B cell (primary cell): Measurements from ENCODE around the gene OPN4. TPM values are rescaled to one million over a fixed set of nuclear protein-coding genes. Genes with fewer than 3 reads are reported as not detected.

Experiments used
- ATAC-seq: fragments of 200-7000 bp; cut with Tn5 transposase; one replicate; pipeline ENCODE4 v1.10.0; 2021; ENCODE audit warnings: low read depth, mild to moderate bottlenecking, moderate number of reproducible peaks, moderate library complexity
- CTCF ChIA-PET: fragments of 350-600 bp; sonication (Branson Sonifier 250); formaldehyde crosslinking; loops from one replicate; lab custom pipeline; 2021; ENCODE audit warnings: antibody characterized with exemption, inconsistent platforms; lab: Charles Lee
- POLR2A ChIA-PET: fragments of 350-600 bp; sonication (Branson Sonifier 250); formaldehyde crosslinking; loops from one replicate; lab custom pipeline; 2021; ENCODE audit warnings: antibody characterized with exemption; lab: Charles Lee
- DNase-seq: peaks from one replicate; pipeline ENCODE4 v3.0.0; 2013
- H2AFZ ChIP-seq: 2 replicates; pipeline ENCODE4 v1.6.1; 2012; ENCODE audit warnings: mild to moderate bottlenecking, low read depth, low read length; ENCODE audit not compliant: insufficient read depth, poor library complexity, severe bottlenecking
- H3K27ac ChIP-seq, 2 donors: 1 replicate in 1 of 2; 2 replicates in 1 of 2; pipeline ENCODE4 v1.5.1; 2012 to 2013; ENCODE audit warnings: low read length in 2 of 2, mild to moderate bottlenecking in 2 of 2, moderate library complexity in 1 of 2
- H3K27me3 ChIP-seq, 4 experiments: fragments of 200-600 bp in 1 of 4; sonication (generic) in 1 of 4; replicated peaks in 1 of 4; 1 replicate in 2 of 4; 2 replicates in 2 of 4; pipeline versions ENCODE4 v1.6.1 to v1.7.0; 2013 to 2016; ENCODE audit warnings: low read length in 3 of 4, mild to moderate bottlenecking in 2 of 4, mixed read lengths in 1 of 4, moderate library complexity in 1 of 4; ENCODE audit not compliant: insufficient read depth in 4 of 4, control insufficient read depth in 3 of 4; ENCODE audit errors: control extremely low read depth in 1 of 4
- H3K36me3 ChIP-seq, 2 experiments: replicated peaks in 1 of 2; 1 replicate in 1 of 2; 2 replicates in 1 of 2; pipeline versions ENCODE4 v1.6.1 to v1.7.1; 2013; ENCODE audit warnings: low read length in 1 of 2; ENCODE audit not compliant: insufficient read depth in 2 of 2, control insufficient read depth in 1 of 2; ENCODE audit errors: control extremely low read depth in 1 of 2, extremely low read depth in 1 of 2
- H3K4me1 ChIP-seq, 2 donors: fragments of 200-600 bp in 1 of 2; sonication (generic) in 1 of 2; 1 replicate in 1 of 2; 2 replicates in 1 of 2; pipeline versions ENCODE4 v1.5.1 to v1.6.1; 2013 to 2017; ENCODE audit warnings: low read length in 2 of 2; ENCODE audit not compliant: control insufficient read depth in 2 of 2, insufficient read depth in 2 of 2
- H3K4me2 ChIP-seq: replicated peaks from 2 replicates; pipeline ENCODE3; 2012; ENCODE audit warnings: mild to moderate bottlenecking, low read depth, low read length; ENCODE audit not compliant: poor library complexity, severe bottlenecking
- H3K4me3 ChIP-seq, 5 experiments: fragments of 200-600 bp in 1 of 5; sonication (generic) in 1 of 5; 1 replicate in 3 of 5; 2 replicates in 2 of 5; pipeline versions ENCODE4 v1.5.1 to v1.7.0; 2011 to 2016; ENCODE audit warnings: low read length in 4 of 5, mild to moderate bottlenecking in 4 of 5, low read depth in 2 of 5, control low read depth in 1 of 5, moderate library complexity in 1 of 5; ENCODE audit not compliant: insufficient read depth in 1 of 5; ENCODE audit errors: control extremely low read depth in 1 of 5, extremely low read depth in 1 of 5
- H3K79me2 ChIP-seq: fragments of 200-600 bp; sonication (generic); one replicate; pipeline ENCODE4 v1.6.0; 2016; ENCODE audit warnings: low read length; ENCODE audit not compliant: control insufficient read depth, insufficient read depth
- H3K9ac ChIP-seq: fragments of 200-600 bp; sonication (generic); 2 replicates; pipeline ENCODE4 v1.6.1; 2017; ENCODE audit warnings: mild to moderate bottlenecking, low read length, moderate library complexity
- H3K9me3 ChIP-seq, 3 donors: one replicate each; pipeline versions ENCODE4 v1.6.1 to v1.7.1; 2013; ENCODE audit warnings: low read length in 2 of 3; ENCODE audit not compliant: control insufficient read depth in 2 of 3, insufficient read depth in 1 of 3; ENCODE audit errors: control extremely low read depth in 1 of 3
- H4K20me1 ChIP-seq: 2 replicates; pipeline ENCODE4 v1.6.0; 2012; ENCODE audit warnings: mild to moderate bottlenecking, low read length; ENCODE audit not compliant: insufficient read depth, control insufficient read depth, poor library complexity, severe bottlenecking
- H3K27ac Mint-ChIP-seq: one replicate; pipeline ENCODE4 v1.8.0; 2021; ENCODE audit warnings: mixed read lengths
- H3K27me3 Mint-ChIP-seq: one replicate; pipeline ENCODE4 v1.8.0; 2021; ENCODE audit warnings: mixed read lengths
- H3K4me1 Mint-ChIP-seq: one replicate; pipeline ENCODE4 v1.8.0; 2021; ENCODE audit warnings: mixed read lengths
- H3K4me3 Mint-ChIP-seq: one replicate; pipeline ENCODE4 v1.8.0; 2021; ENCODE audit warnings: mixed read lengths
- H3K9me3 Mint-ChIP-seq: one replicate; pipeline ENCODE4 v1.8.0; 2022; ENCODE audit warnings: mixed read lengths; ENCODE audit not compliant: insufficient read depth
- CTCF ChIP-seq: fragments of 200-600 bp; IDR thresholded peaks from one replicate; pipeline ENCODE4 v1.8.0; 2022; ENCODE audit warnings: antibody characterized with exemption, mild to moderate bottlenecking
- EZH2 ChIP-seq: IDR thresholded peaks from 2 replicates; pipeline ENCODE4 v1.6.1; 2012; ENCODE audit warnings: borderline replicate concordance, low read depth, mild to moderate bottlenecking, moderate library complexity, low read length; ENCODE audit not compliant: insufficient read depth, poor library complexity, severe bottlenecking
- WGBS: methylation state at CpG from one replicate; pipeline ENCODE4 v1.1.5; 2013; ENCODE audit warnings: missing lambda C conversion rate; ENCODE audit not compliant: insufficient coverage; 5-methylcytosine and 5-hydroxymethylcytosine counted together
- intact Hi-C: fragments of 100-400 bp; cut with micrococcal nuclease; formaldehyde crosslinking; loops from one replicate; pipeline ENCODE4 v1.10.0; 2022
- polyA plus RNA-seq: library from polyadenylated mRNA; depleted of rRNA; stranded (reverse); fragments of >200 nt; gene quantifications from 2 replicates; pipeline ENCODE4 v1.2.3, GENCODE V29; 2012
- total RNA-seq, 2 donors: library from RNA; stranded (reverse); fragments of 120-200 nt in 1 of 2; gene quantifications; 1 replicate in 1 of 2; 2 replicates in 1 of 2; pipeline versions ENCODE4 v1.2.3 to v1.2.4, GENCODE V29; 2013 to 2022

Gene OPN4
- total and polyA plus RNA-seq, 2 donors (not counting 1 experiment from before 2014, with no cell fraction given): not detected

- Histone ChIP-seq H3K4me3 (no peak overlapping the region), H3K27ac (no peak overlapping the region), H3K4me1 (no peaks in the 10 kb centered on the region), H3K9ac (no peak overlapping the region), H3K27me3 (no peaks in the 10 kb centered on the region), H3K4me2 (no peak overlapping the region), H3K9me3 (no peaks in the 10 kb centered on the region), H2AFZ (no peak overlapping the region), H4K20me1 (no peaks in the 10 kb centered on the region), H3K79me2 (no peaks in the 10 kb centered on the region), H3K36me3 (no peaks in the 10 kb centered on the region)
- DNase-seq: no peak
- Mint-ChIP-seq H3K27me3 (peaks cover 5% of the 10 kb centered on the region), H3K4me1 (no peaks in the 10 kb centered on the region), H3K9me3 (no peaks in the 10 kb centered on the region), H3K4me3 (no peak overlapping the region), H3K27ac (no peak overlapping the region)
- TF ChIP-seq EZH2 (no peak), CTCF (no peak)
- ChIA-PET POLR2A (no interaction called here), CTCF (no interaction called here)
- no peak for ATAC-seq
- intact Hi-C loops: no loop called here
- WGBS: 90% methylated on average over 8 of the region's 8 CpGs
Measured at GRCh38 chr10:86650151-86650550, 4.2 kb upstream of the OPN4 start.

DNA sequence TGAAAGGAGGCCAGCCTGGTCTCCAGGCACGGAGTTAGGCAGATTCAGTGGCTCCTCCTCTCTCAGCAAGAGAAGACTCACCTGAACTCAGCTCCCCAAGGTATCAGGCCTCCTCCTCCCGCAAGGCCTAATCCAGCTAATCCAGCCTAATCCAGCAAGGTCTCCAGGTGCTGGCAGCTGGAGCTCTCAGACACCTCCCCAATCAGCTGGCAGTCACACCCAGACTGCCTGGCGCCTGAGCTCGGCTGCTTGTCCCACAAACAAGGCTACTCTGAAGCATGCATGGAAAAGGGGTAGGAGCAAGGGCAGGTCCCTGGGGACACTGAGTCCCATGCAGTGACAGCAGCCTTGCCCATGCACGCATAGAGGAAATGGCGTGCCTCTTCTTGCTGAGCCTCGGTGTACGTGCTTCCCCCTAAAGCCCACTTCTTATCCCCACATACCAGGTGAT is 3.3 kb upstream of the OPN4 start:
- Histone ChIP-seq H4K20me1 (no peaks in the 10 kb centered on the region), H3K27me3 (no peaks in the 10 kb centered on the region), H3K4me3 (no peak overlapping the region), H2AFZ (no peak overlapping the region), H3K4me2 (no peak overlapping the region), H3K36me3 (no peaks in the 10 kb centered on the region), H3K9me3 (no peaks in the 10 kb centered on the region), H3K4me1 (no peaks in the 10 kb centered on the region), H3K9ac (no peak overlapping the region), H3K79me2 (no peaks in the 10 kb centered on the region), H3K27ac (no peak overlapping the region)
- no peaks in the 10 kb centered on the region for H3K9me3 Mint-ChIP-seq
- POLR2A ChIA-PET: no interaction called here
- DNase-seq (no peak), ATAC-seq (no peak)
- TF ChIP-seq EZH2 (no peak), CTCF (no peak)
- peaks cover 5% of the 10 kb centered on the region for H3K27me3 Mint-ChIP-seq
- no peak overlapping the region for H3K4me3 Mint-ChIP-seq
- H3K27ac Mint-ChIP-seq: no peak overlapping the region
- CTCF ChIA-PET: no interaction called here
- intact Hi-C loops: no loop called here
- 91% methylated on average over 5 of the region's 8 CpGs for WGBS
- H3K4me1 Mint-ChIP-seq: no peaks in the 10 kb centered on the region
